Activated CD4-positive, alpha-beta T cell treated with anti-CD3 and anti-CD28 coated beads, Interleukin-2, amount 50 U/mL, for 4 hours (primary cell): Measurements from ENCODE around the gene CDK18.
"Not testable (repeated sequence)": the region's sequence is repeated elsewhere in the genome, so short reads cannot be mapped to it uniquely, and the experiment has no call there.

Experiments
- DNase-seq, 2 experiments: peaks; one replicate each; pipeline ENCODE4 v3.0.0-alpha.2; 2020

The CDK18 gene

GRCh38 chr1:205504311-205505075, at the start of gene CDK18:
CDK18 (plus strand) TSS chr1:205504669; CDS start chr1:205523168, 18,499 bp downstream.
- DNase-seq: peak; percentile 37 to 44

GRCh38 chr1:205454903-205455335, 49.5 kb upstream of the CDK18 start:
- no peak for DNase-seq

- DNase-seq: no peak
These were observed 48.7 kb upstream of the CDK18 start, which contains the start of gene BLACAT1 for GRCh38 chr1:205455581-205456382. BLACAT1 (minus strand) TSS chr1:205456045.

GRCh38 chr1:205456383-205456867, 48.0 kb upstream of the CDK18 start:
- DNase-seq: no peak

GRCh38 chr1:205456868-205457745, 47.4 kb upstream of the CDK18 start:
- no peak for DNase-seq

GRCh38 chr1:205458777-205459566, 45.5 kb upstream of the CDK18 start:
- no peak for DNase-seq

GRCh38 chr1:205465392-205465791, 39.1 kb upstream of the CDK18 start:
- DNase-seq: no peak

GRCh38 chr1:205466595-205467220, 37.8 kb upstream of the CDK18 start:
- DNase-seq: no peak

GRCh38 chr1:205470131-205470530, 34.3 kb upstream of the CDK18 start:
- DNase-seq: no peak

GRCh38 chr1:205472737-205473441, 31.6 kb upstream of the CDK18 start:
- no peak for DNase-seq

- no peak for DNase-seq
These were observed 31.0 kb upstream of the CDK18 start for GRCh38 chr1:205473475-205473874.

- DNase-seq: no peak
These were observed 30.5 kb upstream of the CDK18 start for GRCh38 chr1:205473966-205474365.

GRCh38 chr1:205474571-205474970, 29.9 kb upstream of the CDK18 start:
- DNase-seq: no peak

- no peak for DNase-seq
These were observed 28.6 kb upstream of the CDK18 start for GRCh38 chr1:205475855-205476254.

- DNase-seq: no peak
These were observed 27.8 kb upstream of the CDK18 start for GRCh38 chr1:205476648-205477047.

- DNase-seq: no peak
These were observed 27.2 kb upstream of the CDK18 start for GRCh38 chr1:205477121-205477758.

GRCh38 chr1:205477759-205478247, 26.7 kb upstream of the CDK18 start:
- DNase-seq: no peak

GRCh38 chr1:205478985-205479384, 25.5 kb upstream of the CDK18 start:
- DNase-seq: not testable (repeated sequence)

- peak in 1 of 2 experiments; percentile 32 for DNase-seq
These were observed 24.0 kb upstream of the CDK18 start for GRCh38 chr1:205480349-205480985.
